Activated naive CD8-positive, alpha-beta T cell (primary cell): ENCODE results near the gene COPS8.

Experiments used
- H3K27ac Mint-ChIP-seq: one replicate; pipeline ENCODE4 v1.8.0; 2021; ENCODE audit warnings: mixed read lengths
- H3K27me3 Mint-ChIP-seq: one replicate; pipeline ENCODE4 v1.8.0; 2021; ENCODE audit warnings: mixed read lengths
- H3K36me3 Mint-ChIP-seq: one replicate; pipeline ENCODE4 v1.8.0; 2021; ENCODE audit warnings: mixed read lengths
- H3K4me1 Mint-ChIP-seq: one replicate; pipeline ENCODE4 v1.8.0; 2021; ENCODE audit warnings: low read depth, mixed read lengths
- H3K4me3 Mint-ChIP-seq: one replicate; pipeline ENCODE4 v1.8.0; 2021; ENCODE audit warnings: mild to moderate bottlenecking, mixed read lengths
- H3K9me3 Mint-ChIP-seq: one replicate; pipeline ENCODE4 v1.8.0; 2021; ENCODE audit warnings: low read depth, mixed read lengths

The COPS8 gene

DNA sequence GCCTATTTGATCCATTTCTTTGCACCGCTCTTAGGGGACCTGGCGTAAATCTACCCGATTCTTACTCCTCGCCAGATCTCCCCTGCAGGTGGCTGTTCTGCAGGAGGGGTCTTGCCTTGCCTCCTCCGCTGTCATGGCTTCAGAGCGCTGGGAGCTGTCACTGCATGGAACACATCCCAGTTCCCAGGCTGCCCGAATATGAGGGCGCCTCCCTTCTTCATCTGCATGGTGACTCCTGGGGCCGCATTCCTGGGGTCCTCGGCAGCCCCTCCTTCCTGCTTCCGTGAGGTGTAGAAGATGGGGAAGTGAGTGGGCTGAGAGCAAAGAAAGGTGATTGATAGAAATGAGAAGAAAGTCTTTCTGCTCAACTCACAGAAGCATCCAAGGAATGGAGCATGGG lies 27.3 kb upstream of the COPS8 start:
- no peak overlapping the region for H3K4me3 Mint-ChIP-seq
- H3K9me3 Mint-ChIP-seq = no peaks in the 10 kb centered on the region
- peaks cover 2% of the 10 kb centered on the region for H3K4me1 Mint-ChIP-seq
- H3K27ac Mint-ChIP-seq = no peak overlapping the region
- H3K27me3 Mint-ChIP-seq = no peaks in the 10 kb centered on the region
- peaks cover 2% of the 10 kb centered on the region for H3K36me3 Mint-ChIP-seq

DNA sequence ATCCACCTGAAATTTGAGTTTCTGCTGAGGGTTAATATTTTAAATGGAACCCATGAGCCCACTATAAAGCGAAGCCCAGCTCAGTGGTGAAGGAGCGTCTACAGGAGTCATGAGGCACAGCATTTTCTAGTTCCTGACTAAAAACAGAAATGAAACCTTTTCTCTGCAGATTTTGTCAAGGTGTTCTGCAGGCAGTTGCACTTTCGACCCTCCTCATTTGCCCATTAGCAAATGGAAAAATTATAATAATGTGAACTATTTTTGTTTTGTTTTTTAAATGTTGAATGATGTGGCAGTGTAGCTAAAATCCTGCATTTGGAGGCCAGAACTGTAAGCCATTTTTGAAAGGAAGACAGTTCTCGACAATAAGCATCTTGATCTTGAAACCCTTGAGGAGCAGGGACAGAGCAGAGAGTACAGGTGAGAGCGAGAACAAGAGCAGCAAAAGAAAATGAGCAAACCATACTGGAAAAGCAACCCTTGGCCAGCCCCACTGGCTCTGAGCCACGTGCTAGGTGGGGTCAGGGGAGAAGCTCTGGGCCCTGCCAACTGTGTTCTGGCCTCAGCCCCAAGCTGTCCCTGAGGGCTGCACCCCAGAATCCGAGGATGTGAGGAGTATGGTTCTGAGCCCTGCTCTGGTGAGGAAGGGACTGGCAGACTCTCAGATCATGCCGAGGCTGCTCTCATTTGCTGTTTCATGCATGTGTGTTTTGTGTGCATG lies 26.4 kb upstream of the COPS8 start:
- H3K4me3 Mint-ChIP-seq = no peak overlapping the region
- H3K4me1 Mint-ChIP-seq = peaks cover 2% of the 10 kb centered on the region
- H3K9me3 Mint-ChIP-seq = no peaks in the 10 kb centered on the region
- no peak overlapping the region for H3K27ac Mint-ChIP-seq
- H3K27me3 Mint-ChIP-seq = no peaks in the 10 kb centered on the region
- H3K36me3 Mint-ChIP-seq = peaks cover 2% of the 10 kb centered on the region

DNA sequence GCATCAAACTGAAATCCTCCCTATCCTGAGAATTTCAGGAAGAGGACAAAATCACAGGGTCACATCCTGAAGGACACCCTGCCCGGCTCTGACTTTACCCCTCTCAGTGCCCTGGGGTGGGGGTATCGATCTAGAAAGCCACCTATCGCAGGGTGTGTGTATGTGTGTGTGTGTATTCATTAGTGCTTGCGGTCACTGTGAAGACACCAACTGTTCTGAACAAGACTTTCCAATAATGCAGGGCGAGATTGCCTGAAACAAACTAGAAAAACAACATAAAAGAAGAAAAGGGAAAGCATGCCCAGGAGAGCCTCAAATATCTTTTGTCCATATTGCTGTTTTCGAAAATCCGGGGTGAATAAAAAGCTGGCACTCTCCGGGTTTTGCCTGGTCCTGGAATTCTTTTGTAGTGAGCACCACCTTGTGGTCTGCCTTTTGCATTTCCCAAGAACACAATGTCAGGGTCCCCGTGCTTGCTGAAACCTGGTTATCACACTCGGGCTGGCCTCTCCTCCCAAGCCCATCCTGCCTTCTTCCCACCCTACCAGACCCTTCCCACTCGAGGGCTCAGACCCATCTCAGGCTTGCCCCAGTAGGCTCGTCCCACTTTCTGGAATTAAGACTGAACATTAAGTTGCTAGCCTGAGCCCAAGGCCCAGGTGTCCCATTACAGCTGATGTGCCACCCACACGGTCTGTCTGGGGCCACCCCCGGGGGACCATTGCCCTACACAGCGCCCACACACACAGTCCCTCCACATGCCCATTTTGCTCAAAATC lies 25.0 kb upstream of the COPS8 start:
- no peak overlapping the region for H3K27ac Mint-ChIP-seq
- peaks cover 2% of the 10 kb centered on the region for H3K4me1 Mint-ChIP-seq
- H3K36me3 Mint-ChIP-seq = peaks cover 2% of the 10 kb centered on the region
- no peak overlapping the region for H3K4me3 Mint-ChIP-seq
- no peaks in the 10 kb centered on the region for H3K27me3 Mint-ChIP-seq
- H3K9me3 Mint-ChIP-seq = no peaks in the 10 kb centered on the region

DNA sequence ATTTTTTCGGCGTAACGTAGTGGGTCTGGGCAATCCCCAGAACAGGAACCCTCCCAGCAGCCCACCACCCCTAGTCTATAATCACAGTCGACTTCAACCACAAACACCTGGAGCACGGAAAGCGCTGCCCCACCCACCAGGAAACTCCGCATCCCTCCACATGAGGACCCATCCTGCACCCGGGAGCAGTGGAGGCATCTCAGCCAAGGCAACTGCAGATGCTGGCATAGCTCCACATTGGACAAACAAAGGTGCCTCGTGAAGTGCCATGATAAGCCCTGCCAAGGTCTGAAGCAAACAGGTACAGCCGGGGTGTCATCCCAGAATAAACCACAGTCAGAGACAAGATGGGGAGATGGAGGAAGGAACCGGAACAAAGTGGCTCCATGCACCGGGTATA lies 24.3 kb upstream of the COPS8 start:
- Mint-ChIP-seq H3K4me3 (no peak overlapping the region), H3K36me3 (peaks cover 2% of the 10 kb centered on the region), H3K9me3 (no peaks in the 10 kb centered on the region), H3K27ac (no peak overlapping the region), H3K27me3 (no peaks in the 10 kb centered on the region), H3K4me1 (peaks cover 2% of the 10 kb centered on the region)

DNA sequence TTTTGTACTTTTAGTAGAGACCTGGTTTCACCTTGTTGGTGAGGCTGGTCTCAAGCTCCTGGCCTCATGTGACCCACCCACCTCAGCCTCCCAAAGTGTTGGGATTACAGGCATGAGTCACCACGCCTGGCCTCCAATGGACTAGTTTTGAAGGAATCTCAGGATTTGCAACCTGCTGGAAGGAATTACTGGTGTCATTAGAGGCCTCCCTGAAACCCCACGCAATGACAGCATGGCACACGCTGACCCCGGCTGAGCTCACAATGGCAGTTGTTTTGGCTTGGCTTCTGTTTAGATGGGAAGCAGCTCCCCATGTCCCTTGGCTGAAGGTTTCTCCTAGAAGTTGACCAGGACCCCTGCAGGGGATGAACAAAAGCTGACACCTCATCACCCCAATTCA lies 23.1 kb upstream of the COPS8 start:
- Mint-ChIP-seq H3K4me1 (peaks cover 2% of the 10 kb centered on the region), H3K36me3 (peaks cover 2% of the 10 kb centered on the region), H3K4me3 (no peak overlapping the region), H3K27ac (no peak overlapping the region), H3K27me3 (no peaks in the 10 kb centered on the region), H3K9me3 (no peaks in the 10 kb centered on the region)

DNA sequence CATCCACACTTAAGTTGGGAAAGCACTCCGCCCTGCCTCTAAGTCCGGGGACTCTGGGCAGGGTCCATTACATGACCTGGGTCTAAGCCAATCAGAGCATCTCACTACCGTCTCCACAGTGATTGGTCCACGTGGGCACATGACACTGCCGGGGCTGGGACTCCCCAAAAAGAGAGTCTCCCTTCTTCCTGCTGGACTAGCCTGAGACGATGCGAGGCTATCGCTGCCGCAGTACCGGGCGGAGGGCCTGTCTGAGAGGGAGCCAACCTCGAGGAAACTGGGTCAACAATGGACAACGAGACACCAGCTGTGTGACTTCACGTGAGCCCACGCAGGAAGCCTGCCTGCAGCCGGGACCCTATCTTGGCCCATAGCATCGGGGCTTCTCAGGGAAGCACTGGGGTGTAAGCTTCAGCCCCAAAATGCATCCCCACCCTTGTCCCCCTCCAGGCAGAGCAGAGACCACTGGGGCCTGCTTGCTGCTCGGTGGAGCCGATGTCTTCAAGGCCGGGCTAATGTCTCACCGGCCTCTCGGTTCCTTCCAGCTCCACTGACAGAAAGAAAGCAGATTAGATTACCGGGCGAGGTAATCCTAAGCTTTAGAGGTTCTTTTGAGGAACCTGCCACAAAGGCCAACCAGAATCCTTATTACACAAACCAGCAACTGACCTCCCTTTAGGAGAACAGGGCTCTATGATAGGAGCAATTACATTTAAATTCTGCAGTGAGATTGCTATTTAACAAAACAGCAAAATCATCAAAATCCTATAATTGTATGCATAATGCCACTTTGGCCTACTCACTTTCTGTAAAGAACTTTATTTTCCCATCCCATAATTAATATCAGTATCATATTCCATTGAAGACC lies 21.3 kb upstream of the COPS8 start:
- Mint-ChIP-seq H3K36me3 (no peaks in the 10 kb centered on the region), H3K4me3 (no peak overlapping the region), H3K4me1 (no peaks in the 10 kb centered on the region), H3K9me3 (no peaks in the 10 kb centered on the region), H3K27ac (no peak overlapping the region), H3K27me3 (no peaks in the 10 kb centered on the region)

DNA sequence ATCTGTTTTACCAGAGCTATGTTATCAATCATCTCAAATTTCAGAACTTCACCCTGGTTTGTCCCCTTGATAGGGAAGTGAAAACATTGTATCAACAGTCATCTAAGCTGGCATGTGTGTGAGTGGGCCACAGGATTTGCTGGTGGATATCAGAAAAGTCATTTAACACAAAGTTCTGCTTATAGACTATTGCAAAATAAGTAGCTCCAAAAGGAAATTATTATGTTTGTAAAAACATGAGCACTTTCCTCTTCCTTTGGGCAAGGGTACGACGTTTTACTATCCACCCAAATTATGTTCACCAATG lies 20.7 kb upstream of the COPS8 start:
- Mint-ChIP-seq H3K27me3 (no peaks in the 10 kb centered on the region), H3K9me3 (no peaks in the 10 kb centered on the region), H3K4me1 (no peaks in the 10 kb centered on the region), H3K36me3 (no peaks in the 10 kb centered on the region), H3K27ac (no peak overlapping the region), H3K4me3 (no peak overlapping the region)

DNA sequence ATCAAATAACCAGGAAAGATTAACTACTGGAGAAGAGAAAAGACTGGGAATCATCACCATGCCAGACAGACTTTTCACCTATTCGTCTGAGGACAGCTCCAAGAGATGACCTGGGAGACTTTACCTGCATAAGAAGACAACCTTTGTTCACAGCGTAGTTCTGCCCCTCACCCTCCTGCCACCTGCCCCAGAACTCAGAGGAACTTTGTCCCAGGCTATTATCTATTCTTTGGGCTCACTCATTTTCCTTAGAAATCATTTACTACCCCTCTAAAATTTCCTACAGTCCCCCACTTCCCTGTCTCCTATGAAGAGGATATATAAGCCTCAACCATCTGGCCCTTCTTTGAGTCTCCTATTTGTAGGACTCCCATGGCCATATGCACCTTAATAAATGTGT lies 19.3 kb upstream of the COPS8 start:
- Mint-ChIP-seq H3K4me3 (no peak overlapping the region), H3K36me3 (no peaks in the 10 kb centered on the region), H3K9me3 (no peaks in the 10 kb centered on the region), H3K27ac (no peak overlapping the region), H3K27me3 (no peaks in the 10 kb centered on the region), H3K4me1 (no peaks in the 10 kb centered on the region)

DNA sequence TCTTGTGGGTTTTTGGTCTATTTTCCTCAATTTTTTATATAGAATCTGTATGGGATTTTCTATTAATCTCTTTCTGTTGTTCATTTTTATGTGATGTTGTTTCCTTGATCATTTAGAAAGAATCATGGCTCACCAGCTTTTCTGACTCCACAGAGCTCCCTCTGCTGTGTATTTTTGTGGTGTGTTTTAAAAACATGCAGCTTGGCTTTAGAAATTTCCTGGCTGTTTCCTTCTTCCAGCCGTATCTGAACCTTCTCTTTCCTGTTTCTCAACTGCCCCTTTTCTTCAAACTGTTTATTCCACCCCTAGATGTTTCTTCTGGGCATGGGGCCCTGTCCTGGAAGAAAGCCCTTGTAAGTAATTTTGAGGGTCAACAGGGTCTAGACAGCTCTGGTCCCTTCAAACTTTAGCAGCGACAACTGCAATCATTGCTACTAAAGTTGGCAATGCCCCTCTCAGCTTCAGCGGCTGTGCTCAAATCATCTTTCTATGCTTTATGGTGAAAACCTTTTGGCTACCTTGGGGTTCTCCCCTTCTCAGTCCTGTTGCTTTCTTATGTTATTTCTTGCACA lies 17.6 kb upstream of the COPS8 start:
- Mint-ChIP-seq H3K36me3 (no peaks in the 10 kb centered on the region), H3K4me3 (no peak overlapping the region), H3K4me1 (no peaks in the 10 kb centered on the region), H3K27me3 (no peaks in the 10 kb centered on the region), H3K9me3 (no peaks in the 10 kb centered on the region), H3K27ac (no peak overlapping the region)

DNA sequence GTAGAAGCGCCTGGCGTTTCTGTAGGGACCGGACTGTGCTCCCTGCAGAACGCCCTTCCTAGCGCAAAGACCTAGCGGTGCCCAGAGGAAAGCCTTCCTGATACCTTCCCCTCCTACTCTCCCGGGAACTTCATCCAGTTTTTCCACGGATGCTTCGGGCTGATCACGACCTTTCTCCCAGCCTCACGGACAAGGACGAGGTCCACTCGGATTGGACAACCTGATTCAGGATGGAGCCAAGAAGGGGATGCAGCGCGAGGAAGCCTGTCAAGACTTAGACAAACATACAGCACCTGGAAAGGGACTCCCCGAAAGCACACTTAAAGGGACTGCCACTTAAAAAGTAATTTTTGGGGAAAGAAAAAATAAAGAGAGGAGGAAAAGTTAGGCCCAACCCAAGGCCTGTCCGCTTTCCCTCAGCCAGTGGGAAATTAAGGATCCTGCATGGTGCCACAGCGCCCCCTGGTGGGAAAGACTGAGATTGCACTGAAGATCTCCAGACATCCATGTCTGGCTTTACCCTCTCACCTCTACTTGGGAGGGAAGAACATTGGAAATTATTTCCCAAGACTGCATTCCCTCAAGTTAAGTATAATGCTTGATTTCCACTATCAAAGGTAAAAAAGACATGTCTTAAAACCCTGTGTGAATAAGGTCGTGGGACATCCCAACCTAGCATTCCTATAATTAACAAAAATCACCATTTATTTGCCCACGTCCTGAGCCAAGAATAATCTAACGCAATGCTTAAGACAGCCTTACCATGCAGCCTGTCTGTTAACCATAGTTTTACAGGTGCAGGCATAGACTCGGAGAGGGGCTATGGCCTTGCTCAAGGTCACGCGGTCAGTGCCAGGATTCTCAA lies 13.4 kb upstream of the COPS8 start:
- Mint-ChIP-seq H3K36me3 (no peaks in the 10 kb centered on the region), H3K4me3 (no peak overlapping the region), H3K9me3 (no peaks in the 10 kb centered on the region), H3K27me3 (no peaks in the 10 kb centered on the region), H3K27ac (no peak overlapping the region), H3K4me1 (no peaks in the 10 kb centered on the region)

DNA sequence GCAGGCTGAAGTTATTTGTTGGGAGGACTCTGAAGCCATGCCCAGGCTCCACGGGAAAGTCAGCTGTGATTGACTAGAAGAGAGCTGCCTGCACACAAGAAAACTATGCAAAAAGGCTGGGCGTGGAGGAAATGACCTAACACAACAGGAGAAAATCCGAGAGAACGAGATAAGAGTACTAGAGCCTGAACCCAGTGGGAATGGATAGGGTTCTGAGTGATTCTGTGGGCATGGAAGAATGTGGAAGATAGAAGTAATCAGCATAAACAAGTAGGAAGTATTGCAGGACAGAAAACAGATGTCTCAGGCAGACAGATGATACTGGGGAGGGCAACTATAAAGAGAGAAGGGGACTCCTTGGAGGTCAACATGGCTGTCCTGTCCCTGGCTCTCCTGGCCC lies 12.1 kb upstream of the COPS8 start:
- no peak overlapping the region for H3K27ac Mint-ChIP-seq
- no peaks in the 10 kb centered on the region for H3K36me3 Mint-ChIP-seq
- no peak overlapping the region for H3K4me3 Mint-ChIP-seq
- no peaks in the 10 kb centered on the region for H3K9me3 Mint-ChIP-seq
- H3K4me1 Mint-ChIP-seq = no peaks in the 10 kb centered on the region
- no peaks in the 10 kb centered on the region for H3K27me3 Mint-ChIP-seq

DNA sequence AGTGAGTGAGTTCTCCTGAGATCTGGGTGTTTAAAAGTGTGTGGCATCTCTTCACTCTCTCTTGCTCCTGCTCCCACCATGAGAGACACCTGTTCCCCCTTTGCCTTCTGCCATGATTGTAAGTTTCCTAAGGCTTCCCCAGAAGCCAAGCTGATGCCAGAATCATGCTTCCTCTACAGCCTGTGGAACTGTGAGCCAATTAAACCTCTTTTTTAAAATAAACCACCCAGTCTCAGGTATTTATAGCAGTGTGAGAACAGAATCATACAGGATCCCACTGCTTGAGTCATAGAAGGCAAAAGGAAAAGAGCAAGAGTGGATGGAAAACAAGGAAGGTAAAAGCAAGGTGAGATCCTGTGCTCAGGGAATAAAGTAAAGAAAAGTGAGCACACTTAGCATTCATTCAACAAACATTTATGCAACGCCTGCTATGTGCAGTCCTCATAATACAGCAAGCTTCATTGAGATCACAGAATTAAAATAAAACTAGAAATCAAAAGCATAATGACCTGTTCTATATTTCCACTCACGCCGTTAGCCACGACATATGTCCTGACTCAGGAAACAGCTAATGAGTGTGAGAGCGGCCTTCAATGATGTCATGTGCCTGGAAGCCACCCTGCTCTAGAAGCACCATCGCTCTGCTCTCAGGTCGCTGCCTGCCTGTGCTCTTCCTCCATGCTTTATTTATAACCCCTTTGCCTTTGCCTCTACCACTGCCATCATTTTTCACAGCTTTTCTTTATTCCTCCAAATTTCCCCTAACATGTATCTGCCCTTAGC lies 11.3 kb upstream of the COPS8 start:
- no peaks in the 10 kb centered on the region for H3K4me1 Mint-ChIP-seq
- no peaks in the 10 kb centered on the region for H3K27me3 Mint-ChIP-seq
- no peaks in the 10 kb centered on the region for H3K36me3 Mint-ChIP-seq
- no peaks in the 10 kb centered on the region for H3K9me3 Mint-ChIP-seq
- H3K4me3 Mint-ChIP-seq = no peak overlapping the region
- H3K27ac Mint-ChIP-seq = no peak overlapping the region

DNA sequence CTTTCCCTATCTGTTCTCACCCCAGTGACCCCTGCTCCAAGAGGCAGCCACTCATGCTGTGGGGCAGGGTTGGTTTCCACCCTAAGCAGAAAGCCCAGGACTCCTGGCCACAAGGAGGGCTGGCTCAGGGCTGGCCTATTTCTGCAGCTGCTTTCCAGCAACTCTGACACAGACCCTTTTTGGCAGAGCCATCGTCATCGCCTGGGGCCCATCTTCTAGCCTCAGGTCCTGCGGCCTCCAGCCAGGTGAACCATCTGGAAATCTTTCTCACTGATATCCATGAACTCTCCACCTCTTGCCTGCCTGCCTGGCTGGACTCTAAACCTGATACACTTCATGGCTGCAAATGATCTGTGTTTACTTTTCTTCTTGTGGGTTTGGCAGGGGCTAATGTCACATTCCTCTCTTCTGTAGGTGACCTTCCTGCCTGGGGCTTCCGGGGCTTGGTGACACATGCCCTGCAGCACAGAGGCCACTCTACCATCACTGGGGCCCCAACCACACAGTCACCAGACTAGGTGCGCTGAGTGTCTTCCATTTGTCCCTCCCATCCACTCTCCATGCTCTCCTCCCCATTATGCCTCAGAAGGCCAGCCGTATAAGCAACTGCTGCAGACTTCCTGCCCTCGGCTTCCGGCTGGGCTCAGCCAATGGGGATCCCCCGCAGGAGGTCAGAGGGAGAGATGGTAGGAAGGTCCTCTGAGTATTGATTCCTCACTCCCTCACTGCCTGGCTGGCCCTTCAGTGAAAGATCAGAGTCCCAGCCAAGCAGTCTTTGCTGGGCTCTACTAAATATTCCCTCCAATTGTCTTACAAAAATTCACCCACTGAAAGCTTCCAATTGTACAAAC lies 9.7 kb upstream of the COPS8 start:
- no peak overlapping the region for H3K27ac Mint-ChIP-seq
- no peak overlapping the region for H3K4me3 Mint-ChIP-seq
- no peaks in the 10 kb centered on the region for H3K9me3 Mint-ChIP-seq
- no peaks in the 10 kb centered on the region for H3K36me3 Mint-ChIP-seq
- no peaks in the 10 kb centered on the region for H3K27me3 Mint-ChIP-seq
- no peaks in the 10 kb centered on the region for H3K4me1 Mint-ChIP-seq
